HG03135 (cell line): ENCODE results near the gene FOXP4.

Experiments
- ATAC-seq: cut with Tn5 transposase; IDR thresholded peaks from one replicate; pipeline ENCODE4 v1.9.1; 2021; ENCODE audit warnings: mild to moderate bottlenecking, moderate library complexity; ENCODE audit not compliant: unreplicated experiment

FOXP4 gene

DNA sequence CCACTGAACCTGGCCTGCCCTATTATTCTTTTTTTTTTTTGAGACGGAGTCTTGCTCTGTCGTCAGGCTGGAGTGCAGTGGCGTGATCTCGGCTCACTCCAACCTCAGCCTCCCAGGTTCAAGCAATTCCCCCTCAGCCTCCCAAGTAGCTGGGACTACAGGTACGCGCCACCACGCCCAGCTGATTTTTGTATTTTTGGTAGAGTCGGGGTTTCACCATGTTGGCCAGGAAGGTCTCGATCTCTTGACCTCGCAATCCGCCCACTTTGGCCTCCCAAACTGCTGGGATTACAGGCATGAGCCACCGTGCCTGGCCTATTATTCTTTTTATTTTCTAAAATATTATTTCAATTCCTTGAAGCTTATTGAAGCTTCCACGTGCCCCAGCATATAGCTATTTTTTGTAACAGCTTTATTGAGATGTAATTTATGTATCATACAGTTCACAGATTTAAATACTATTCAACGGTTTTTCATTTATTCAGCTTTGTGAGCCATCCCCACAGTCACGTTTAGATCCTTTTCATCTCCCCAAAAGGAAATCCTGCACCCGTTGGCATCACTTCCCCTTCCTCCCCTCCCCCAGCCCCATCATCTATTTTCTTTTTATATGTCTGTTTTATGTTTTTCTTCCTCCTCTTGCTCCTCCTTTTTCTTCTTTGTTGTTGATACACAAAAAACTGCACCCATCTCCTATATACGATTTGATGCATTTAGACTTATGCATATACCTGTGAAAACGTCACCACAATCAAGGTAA is 78.6 kb downstream of the FOXP4 start:
- ATAC-seq, result no peak

DNA sequence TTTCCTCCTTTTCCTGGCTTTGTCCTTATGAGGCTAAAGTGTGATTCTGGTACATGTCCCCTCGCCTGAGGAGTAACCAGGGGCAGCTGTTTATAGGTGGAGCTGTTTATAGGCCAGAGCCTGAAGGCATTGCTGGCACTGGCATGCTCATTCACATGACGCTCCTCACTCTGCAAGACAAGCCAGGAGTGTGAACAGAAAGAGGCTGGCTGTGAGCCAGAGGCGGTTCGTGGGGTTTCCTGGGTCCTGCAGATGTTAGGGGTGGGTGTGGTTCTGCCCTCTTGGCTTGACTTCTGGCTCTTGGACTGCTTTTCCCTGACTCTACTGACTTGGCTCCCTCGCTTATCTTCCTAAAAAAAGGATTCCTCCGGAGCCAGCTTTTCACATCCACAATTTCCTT is 79.3 kb downstream of the FOXP4 start:
- ATAC-seq, result no peak

DNA sequence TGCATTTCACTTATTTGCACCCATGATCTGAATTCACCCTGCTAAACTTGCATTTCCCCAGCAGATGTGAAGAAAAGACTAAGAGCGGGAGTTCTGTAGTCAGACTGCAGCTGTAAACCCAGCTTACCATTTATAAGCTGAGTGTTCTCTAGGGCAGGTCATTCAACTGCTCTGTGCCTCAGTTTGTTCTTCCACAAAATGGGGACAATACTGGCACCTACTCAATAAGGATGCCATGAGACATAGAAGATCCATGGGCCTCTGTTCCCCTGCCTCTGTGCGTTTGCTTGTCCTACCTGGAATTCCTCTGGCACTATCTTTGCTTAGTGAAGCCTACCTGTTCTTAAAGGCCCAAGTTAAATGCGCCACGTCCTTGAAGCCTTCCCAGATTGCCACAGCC is 79.8 kb downstream of the FOXP4 start:
- ATAC-seq, result no peak

- no peak for ATAC-seq
Measured at GRCh38 chr6:41626917-41627316, 80.7 kb downstream of the FOXP4 start.

DNA sequence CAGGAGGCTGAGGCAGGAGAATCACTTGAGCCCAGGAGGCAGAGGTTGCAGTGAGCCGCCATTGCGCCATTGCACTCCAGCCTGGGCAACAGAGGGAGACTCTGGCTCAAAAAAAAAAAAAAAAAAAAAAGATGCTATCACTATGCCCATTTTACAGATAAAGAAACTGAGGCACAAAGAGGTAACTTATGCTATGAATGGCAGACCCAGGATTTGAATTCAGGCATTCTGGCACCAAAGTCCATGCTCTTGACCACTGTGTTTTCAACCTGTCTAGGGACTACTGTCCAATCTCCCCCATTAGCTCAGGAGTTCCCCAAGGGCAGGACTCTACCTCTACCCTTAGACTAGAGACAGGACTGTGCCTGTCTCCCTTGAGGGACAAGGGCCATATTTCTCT is 82.9 kb downstream of the FOXP4 start:
- ATAC-seq, result no peak

- ATAC-seq, result no peak
Measured at GRCh38 chr6:41630069-41630468, 83.9 kb downstream of the FOXP4 start.

GRCh38 chr6:41630946-41631345 is 84.8 kb downstream of the FOXP4 start:
- ATAC-seq, result no peak

DNA sequence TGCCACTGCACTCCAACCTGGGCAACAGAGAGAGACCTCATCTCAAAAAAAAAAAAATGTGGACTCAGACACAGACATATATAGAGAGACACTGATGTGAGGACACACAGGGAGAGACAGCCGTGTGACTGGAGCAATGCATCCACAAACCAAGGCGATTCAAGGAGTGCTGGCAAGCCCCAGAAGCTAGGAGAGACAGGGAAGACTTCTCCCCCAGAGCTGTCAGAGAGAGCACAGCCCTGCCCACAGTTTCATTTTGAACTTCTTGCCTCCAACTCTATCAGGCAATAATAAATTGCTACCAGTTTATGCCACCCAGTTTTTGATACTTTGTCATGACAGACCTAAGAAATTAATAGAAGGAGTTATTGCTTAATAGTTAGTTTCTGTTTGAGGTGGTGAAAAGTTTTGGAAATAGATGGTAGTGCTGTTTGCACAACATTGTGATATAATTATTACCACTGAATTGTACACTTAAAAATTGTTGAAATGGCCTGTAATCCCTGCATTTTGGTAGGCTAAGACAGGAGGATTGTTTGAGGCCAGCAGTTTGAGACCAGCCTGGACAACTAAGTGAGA is 87.0 kb downstream of the FOXP4 start:
- ATAC-seq, result no peak

GRCh38 chr6:41634657-41635056 is 88.5 kb downstream of the FOXP4 start:
- no peak for ATAC-seq

DNA sequence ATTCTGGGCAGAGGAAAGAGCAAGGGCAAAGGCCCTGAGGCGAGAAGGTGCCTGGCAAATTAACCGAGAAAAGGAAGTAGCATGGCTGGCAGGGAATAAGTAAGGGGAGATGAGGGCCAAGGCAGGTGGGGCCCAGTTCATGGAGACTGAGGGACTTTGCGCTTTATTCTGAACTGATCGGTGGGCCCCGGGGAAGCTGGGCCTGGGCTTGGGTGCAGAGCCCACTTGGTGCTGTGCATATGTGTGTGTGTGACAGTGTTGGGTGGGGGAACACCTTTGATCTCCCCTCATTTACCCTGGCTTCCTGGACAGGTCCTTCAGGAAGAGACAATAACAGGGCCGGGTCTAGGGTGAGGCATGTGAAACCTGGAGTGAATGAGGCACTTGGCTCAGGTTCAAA is 89.2 kb downstream of the FOXP4 start:
- no peak for ATAC-seq

- no peak for ATAC-seq
Measured at GRCh38 chr6:41636833-41637193, 90.6 kb downstream of the FOXP4 start.

GRCh38 chr6:41637194-41638001 is 91.2 kb downstream of the FOXP4 start:
- ATAC-seq, result no peak

DNA sequence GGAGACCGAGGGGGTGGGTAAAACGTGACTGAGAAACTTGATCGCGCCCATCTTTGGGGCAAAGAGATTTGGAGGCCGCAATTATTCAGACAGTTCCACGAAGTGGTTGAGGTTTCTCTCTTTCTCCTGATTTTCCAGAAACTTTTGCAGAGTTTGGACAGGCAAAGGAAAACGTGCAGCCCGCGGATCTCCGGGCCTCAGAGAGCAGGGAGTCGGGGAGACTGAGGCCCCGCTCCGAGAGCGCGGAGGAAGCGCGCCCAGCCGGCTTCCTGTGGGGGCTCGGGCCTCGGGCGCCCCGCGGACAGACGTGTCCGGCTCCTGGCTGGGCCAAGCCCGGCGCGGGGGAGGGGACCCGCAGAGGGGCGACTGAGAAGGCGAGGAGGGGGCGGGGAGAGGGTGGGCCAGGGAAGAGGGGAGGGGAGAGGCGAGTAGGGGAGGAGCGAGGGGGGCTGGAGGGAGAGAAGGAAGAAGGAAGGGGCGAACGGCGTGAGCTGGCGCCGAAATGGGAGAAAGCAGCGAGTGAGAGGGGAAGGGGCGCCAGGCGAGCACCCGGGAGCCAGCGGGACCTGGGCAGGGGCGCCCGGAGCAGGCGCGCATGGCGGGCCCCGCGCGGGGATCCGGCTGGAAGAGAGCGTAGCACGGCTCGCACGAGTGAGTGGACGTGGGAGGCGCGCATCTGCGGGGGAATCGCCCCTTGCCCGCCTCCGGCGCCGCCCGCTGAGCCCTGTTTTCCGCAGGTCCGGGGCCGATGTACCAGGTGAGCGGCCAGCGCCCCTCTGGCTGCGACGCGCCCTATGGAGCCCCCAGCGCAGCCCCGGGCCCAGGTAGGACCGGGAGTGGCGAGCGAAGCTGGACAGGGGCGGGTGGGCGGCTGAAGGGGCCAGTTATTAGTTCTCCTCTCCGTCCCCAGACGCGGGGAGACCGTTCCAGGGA is 92.1 kb downstream of the FOXP4 start, which contains the start of gene MDFI:
Gene MDFI (plus strand): TSS at position 467 of the 933 bp plus-strand sequence. CDS start 282 bp downstream, at position 749.
- no peak for ATAC-seq

DNA sequence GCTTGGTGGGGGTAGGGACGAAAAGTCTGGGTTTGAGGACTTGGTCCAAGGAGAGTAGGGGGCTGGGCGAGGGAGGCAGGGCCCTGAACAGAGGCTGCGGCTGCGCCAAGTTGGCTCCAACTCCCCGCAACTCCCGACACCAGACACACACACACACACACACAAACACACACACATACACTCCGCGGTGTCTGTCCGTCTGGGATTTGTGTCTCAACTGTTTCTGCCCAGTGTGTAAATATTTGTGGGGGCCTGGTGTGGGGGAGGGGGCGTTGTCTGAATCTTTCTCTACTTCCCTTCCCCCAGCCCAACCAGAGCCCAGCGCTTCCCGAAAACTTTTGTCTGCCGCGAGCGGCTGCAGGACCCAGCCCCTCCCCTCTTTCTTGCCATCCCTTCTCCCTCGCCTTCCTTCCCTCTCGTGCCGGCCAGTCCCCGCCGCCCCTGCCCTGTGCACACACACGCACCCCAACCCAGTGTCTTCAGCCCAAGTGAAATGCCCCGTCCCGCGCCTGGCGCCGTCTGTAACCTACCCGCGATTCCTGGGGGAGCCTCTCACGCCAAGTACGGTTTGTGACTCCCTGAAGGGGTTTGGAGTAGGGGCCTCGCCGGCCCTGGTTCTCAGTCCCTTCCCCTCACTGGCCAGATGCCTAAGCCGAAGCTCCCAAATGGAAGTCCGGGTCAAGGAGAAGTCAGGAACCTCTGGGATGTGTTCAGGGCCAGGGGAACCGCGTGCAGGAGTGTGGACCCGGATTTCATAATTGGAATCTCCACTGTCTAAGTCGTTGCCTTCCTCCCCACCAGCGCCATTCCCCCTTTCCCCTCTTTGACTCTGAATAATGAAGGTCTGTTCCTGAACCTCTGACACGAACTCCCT is 93.0 kb downstream of the FOXP4 start:
- no peak for ATAC-seq

GRCh38 chr6:41639809-41640371 is 93.7 kb downstream of the FOXP4 start:
- ATAC-seq, result no peak

GRCh38 chr6:41640426-41640825 is 94.2 kb downstream of the FOXP4 start:
- ATAC-seq, result no peak

- ATAC-seq, result no peak
Measured at GRCh38 chr6:41641352-41641925, 95.3 kb downstream of the FOXP4 start.

DNA sequence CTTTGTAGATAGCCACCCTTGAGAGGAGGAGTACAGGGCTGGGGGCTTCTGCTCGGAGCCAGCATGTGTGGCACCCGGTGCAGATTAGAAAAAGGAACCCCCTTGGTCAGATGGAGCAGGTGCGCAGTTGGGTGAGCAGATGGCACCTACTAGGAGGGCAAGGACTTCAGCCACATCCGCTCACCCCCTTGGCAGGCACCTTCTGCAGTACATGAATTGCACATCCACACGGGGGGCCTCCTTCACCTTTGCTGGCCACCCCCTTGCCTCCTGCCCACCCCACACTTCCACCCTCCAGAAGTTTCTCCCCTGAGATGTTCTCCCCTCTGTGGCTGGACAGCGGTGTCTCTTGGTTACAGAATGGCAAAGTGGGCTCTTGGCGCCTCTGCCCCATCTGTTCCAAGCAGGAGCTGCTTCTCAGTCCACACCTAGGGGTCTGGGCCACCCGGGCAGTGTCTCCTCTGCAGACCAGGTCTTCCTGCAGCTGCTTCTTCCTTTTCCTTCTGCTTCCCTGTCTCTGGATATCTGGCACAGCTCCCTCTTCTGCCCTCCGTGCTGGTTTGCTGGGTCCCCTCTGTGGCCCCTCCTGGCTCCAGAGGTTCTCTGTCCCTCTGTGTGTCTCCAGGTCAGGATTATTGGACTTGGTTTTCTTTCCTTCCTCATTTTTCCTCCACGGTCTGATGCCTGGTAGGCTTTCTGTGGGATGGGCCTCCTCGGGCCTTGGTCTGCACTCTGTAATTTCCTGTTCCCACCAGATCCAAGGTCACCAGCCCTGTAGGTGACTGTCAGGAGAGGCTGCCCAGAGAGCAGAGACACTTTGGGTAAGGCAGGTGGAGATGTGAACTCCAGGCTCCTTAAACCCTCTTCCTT is 96.1 kb downstream of the FOXP4 start:
- no peak for ATAC-seq
